DOHH2 (cell line): ENCODE measurements around the gene LCN15.

ENCODE experiments used
- H3F3A ChIP-seq: fragments of 200-600 bp; sonication (generic), shearing (Covaris generic); 2 replicates; pipeline ENCODE4 v1.6.0; 2016; ENCODE audit warnings: antibody characterized with exemption, mild to moderate bottlenecking; ENCODE audit not compliant: control insufficient read depth, insufficient read depth
- H3K27ac ChIP-seq: fragments of 200-600 bp; sonication (generic); 2 replicates; pipeline ENCODE4 v1.5.1; 2014; ENCODE audit warnings: low read depth, mild to moderate bottlenecking, low read length, moderate library complexity
- H3K27me3 ChIP-seq: fragments of 200-600 bp; sonication (generic); 2 replicates; pipeline ENCODE4 v1.6.1; 2014; ENCODE audit warnings: mild to moderate bottlenecking, low read length, mixed read lengths; ENCODE audit not compliant: control insufficient read depth
- H3K36me3 ChIP-seq: fragments of 200-600 bp; sonication (generic); 2 replicates; pipeline ENCODE4 v1.6.1; 2014; ENCODE audit warnings: mild to moderate bottlenecking, low read length, moderate library complexity, mixed read lengths; ENCODE audit not compliant: control insufficient read depth
- H3K4me1 ChIP-seq: fragments of 200-600 bp; sonication (generic); 2 replicates; pipeline ENCODE4 v1.6.1; 2014; ENCODE audit warnings: mild to moderate bottlenecking, low read length, mixed read lengths; ENCODE audit not compliant: control insufficient read depth
- H3K4me2 ChIP-seq: fragments of 200-600 bp; sonication (generic); 2 replicates; pipeline ENCODE4 v1.6.0; 2014; ENCODE audit warnings: mild to moderate bottlenecking, low read length, moderate library complexity
- H3K4me3 ChIP-seq: fragments of 200-600 bp; sonication (generic); 2 replicates; pipeline ENCODE4 v1.5.1; 2014; ENCODE audit warnings: mild to moderate bottlenecking, low read length, mixed read lengths
- H3K79me2 ChIP-seq: fragments of 200-600 bp; sonication (generic); 2 replicates; pipeline ENCODE4 v1.6.1; 2014; ENCODE audit warnings: mild to moderate bottlenecking, low read length, mixed read lengths; ENCODE audit not compliant: control insufficient read depth
- H3K9me2 ChIP-seq: fragments of 200-600 bp; sonication (generic); replicated peaks from 2 replicates; pipeline ENCODE4 v1.6.1; 2014; ENCODE audit warnings: mild to moderate bottlenecking, low read length, mixed read lengths; ENCODE audit not compliant: control insufficient read depth
- H3K9me3 ChIP-seq: fragments of 200-600 bp; sonication (generic); 2 replicates; pipeline ENCODE4 v1.6.1; 2014; ENCODE audit warnings: antibody characterized with exemption, low read length, mixed read lengths; ENCODE audit not compliant: control insufficient read depth, insufficient read depth
- H4K20me1 ChIP-seq: fragments of 200-600 bp; sonication (generic); 2 replicates; pipeline ENCODE4 v1.6.0; 2014; ENCODE audit warnings: low read depth, mild to moderate bottlenecking, antibody characterized with exemption, low read length, moderate library complexity; ENCODE audit not compliant: control insufficient read depth, insufficient read depth
- CTCF ChIP-seq: fragments of 200-600 bp; sonication (generic); IDR thresholded peaks from one replicate; pipeline ENCODE4 v1.5.1; 2014; ENCODE audit warnings: antibody characterized with exemption, mild to moderate bottlenecking, low read depth, low read length; ENCODE audit not compliant: poor library complexity, severe bottlenecking
- EZH2phosphoT487 ChIP-seq: fragments of 200-600 bp; sonication (generic); IDR thresholded peaks from 2 replicates; pipeline ENCODE4 v1.6.1; 2017; ENCODE audit warnings: borderline replicate concordance, mild to moderate bottlenecking, antibody characterized with exemption, low read length, moderate library complexity, mixed read lengths

The LCN15 gene

DNA sequence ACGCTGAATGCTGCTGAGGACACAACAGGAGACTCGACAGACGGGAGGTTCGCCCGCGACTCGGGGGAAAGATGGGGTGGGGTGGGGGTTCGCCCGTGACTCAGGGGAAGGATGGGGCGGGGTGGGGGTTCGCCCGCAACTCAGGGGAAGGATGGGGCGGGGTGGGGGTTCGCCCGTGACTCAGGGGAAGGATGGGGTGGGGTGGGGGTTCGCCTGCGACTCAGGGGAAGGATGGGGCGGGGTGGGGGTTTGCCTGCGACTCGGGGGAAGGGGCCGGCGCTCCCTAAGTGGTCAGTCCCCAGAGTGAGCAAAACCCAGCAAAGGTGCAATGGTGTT is 18.2 kb downstream of the LCN15 start:
- Histone ChIP-seq H3K79me2 (no peaks in the 10 kb centered on the region), H3F3A (peaks cover 5% of the 10 kb centered on the region; the same call in 1 of the 2 replicates), H3K36me3 (no peaks in the 10 kb centered on the region), H3K9me3 (peaks cover 3% of the 10 kb centered on the region), H3K4me2 (no peak overlapping the region), H3K4me1 (peaks cover 49% of the 10 kb centered on the region), H4K20me1 (no peaks in the 10 kb centered on the region), H3K27me3 (peaks cover 32% of the 10 kb centered on the region), H3K4me3 (no peak overlapping the region), H3K27ac (no peak overlapping the region), H3K9me2 (no peaks in the 10 kb centered on the region)
- TF ChIP-seq CTCF (no peak), EZH2phosphoT487 (no peak)

GRCh38 chr9:136745389-136746154 is 18.7 kb downstream of the LCN15 start:
- Histone ChIP-seq H3K36me3 (no peaks in the 10 kb centered on the region), H3K4me1 (peaks cover 49% of the 10 kb centered on the region), H3F3A (peaks cover 3% of the 10 kb centered on the region; the same call in 1 of the 2 replicates), H3K4me3 (no peak overlapping the region), H3K27me3 (peaks cover 38% of the 10 kb centered on the region), H3K4me2 (no peak overlapping the region), H3K9me3 (no peaks in the 10 kb centered on the region), H3K9me2 (no peaks in the 10 kb centered on the region), H3K79me2 (no peaks in the 10 kb centered on the region), H3K27ac (no peak overlapping the region), H4K20me1 (no peaks in the 10 kb centered on the region)
- no peak for TF ChIP-seq CTCF
- TF ChIP-seq EZH2phosphoT487 = no peak

GRCh38 chr9:136744773-136745172 is 19.5 kb downstream of the LCN15 start:
- Histone ChIP-seq H3K79me2 (no peaks in the 10 kb centered on the region), H3K36me3 (no peaks in the 10 kb centered on the region), H3K4me3 (no peak overlapping the region), H3K27ac (no peak overlapping the region), H3K9me2 (no peaks in the 10 kb centered on the region), H3K27me3 (peaks cover 43% of the 10 kb centered on the region), H3F3A (peaks cover 3% of the 10 kb centered on the region; the same call in 1 of the 2 replicates), H3K4me2 (no peak overlapping the region), H3K4me1 (peaks cover 41% of the 10 kb centered on the region), H4K20me1 (no peaks in the 10 kb centered on the region), H3K9me3 (no peaks in the 10 kb centered on the region)
- no peak for TF ChIP-seq EZH2phosphoT487
- TF ChIP-seq CTCF = no peak
